Pancreas (tissue), 10 donors: Measurements from ENCODE around the gene COLQ. TPM values are rescaled to one million over a fixed set of nuclear protein-coding genes. Genes with fewer than 3 reads are reported as not detected.

ENCODE experiments used
- ATAC-seq, 4 donors: fragments of 200-7000 bp; cut with Tn5 transposase; one replicate each; pipeline versions ENCODE4 v1.8.0 to v1.9.1; 2020; ENCODE audit warnings: mild to moderate bottlenecking in 4 of 4, moderate library complexity in 4 of 4
- DNase-seq, 6 donors: peaks; one replicate each; pipeline ENCODE4 v3.0.0-alpha.2; 2020
- FAIRE-seq: peaks from 2 replicates; lab custom pipeline; 2012; peaks lifted over from hg19 to GRCh38; lab: Jason Lieb, UNC
- H3K27ac ChIP-seq, 4 donors: fragments of 200-600 bp; sonication (generic); 1 replicate in 3 of 4; 2 replicates in 1 of 4; pipeline versions ENCODE4 v1.5.0 to v1.8.0; 2020
- H3K27me3 ChIP-seq, 4 donors: fragments of 200-600 bp; one replicate each; pipeline ENCODE4 v1.8.0; 2021
- H3K36me3 ChIP-seq, 3 donors: fragments of 200-600 bp; sonication (generic) in 1 of 3; one replicate each; pipeline versions ENCODE4 v1.5.0 to v1.8.0; 2020 to 2021
- H3K4me1 ChIP-seq, 3 donors: fragments of 200-600 bp; one replicate each; pipeline ENCODE4 v1.8.0; 2021
- H3K4me3 ChIP-seq, 4 donors: fragments of 200-600 bp; sonication (generic) in 2 of 4; one replicate each; pipeline versions ENCODE4 v1.5.0 to v1.8.0; 2020 to 2021
- H3K9me3 ChIP-seq, 4 donors: fragments of 200-600 bp; one replicate each; pipeline ENCODE4 v1.8.0; 2021
- WGBS, 2 donors: extraction: QIAGEN DNeasy Blood & Tissue Kit; methylation state at CpG; one replicate each; pipeline ENCODE4 v1.1.7; 2013; 5-methylcytosine and 5-hydroxymethylcytosine counted together
- intact Hi-C, 3 donors: fragments of 100-400 bp; cut with DNase I; formaldehyde crosslinking; loops; one replicate each; pipeline versions ENCODE4 v1.11.1 to v1.14.2; 2022
- polyA plus RNA-seq, 2 donors: library from polyadenylated mRNA; stranded (reverse); fragments of 200-250 nt; gene quantifications; one replicate each; pipeline ENCODE4 v1.2.3, GENCODE V29; 2013
- total RNA-seq, 6 donors: library from RNA; stranded (reverse); fragmentation: NEBNext Ultra II Directional in 4 of 6; extraction: Animal tissue kit (Norgen Biotek cat#: 25700) in 4 of 6; gene quantifications; one replicate each; pipeline versions ENCODE4 v1.2.1 to v1.2.4, GENCODE V29; 2021 to 2023
- TF ChIP-seq, protein P1 (sequence below), 4 donors: fragments of 200-600 bp; sonication (generic) in 3 of 4; IDR thresholded peaks; one replicate each; pipeline versions ENCODE4 v1.5.0 to v1.8.0; 2021; ENCODE audit warnings: antibody characterized with exemption in 4 of 4
- donor health status: healthy with polysubstance abuse.
- donor health status: DM: no; HTN: no; CAD: no; lungs with moderate emphysema.
- donor health status: DM: no; HTN: no; CAD: no.
- donor health status: control.
- donor health status: control.
- donor health status: Bipolar disorder and iron deficiency.
- donor health status: DM: yes; HTN: yes; CAD: no.
- donor health status: DM: no; HTN: no; CAD: no.
- donor health status: DM: no; HTN: no; CAD: no.
- donor health status: DM: yes; HTN: yes; CAD: no.

COLQ gene
- total and polyA plus RNA-seq, 8 donors, result 0.28 to 3.1 (median 0.83) TPM

DNA sequence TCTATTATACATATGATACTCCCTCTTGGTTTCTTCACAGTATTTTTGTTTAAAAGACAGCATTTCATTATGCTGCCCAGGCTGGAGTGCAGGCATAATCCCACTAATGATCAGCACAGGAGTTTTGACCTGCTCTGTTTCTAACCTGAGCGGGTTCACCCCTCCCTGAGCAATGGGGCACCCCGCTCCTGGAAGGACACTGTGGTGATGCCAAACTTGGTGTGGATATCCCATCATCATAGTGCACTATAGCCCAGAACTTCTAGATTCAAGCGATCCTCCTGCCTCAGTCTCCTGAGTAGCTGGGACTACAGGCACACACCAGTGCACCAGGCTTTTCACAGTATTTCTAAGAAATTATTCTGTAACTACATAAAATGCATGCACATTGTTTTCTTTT is 14.9 kb downstream of the COLQ start:
- intact Hi-C loops, result no loop called here
- H3K27ac ChIP-seq, result no peak overlapping the region
- WGBS, 2 donors, result 96 to 98% methylated on average over 3 of the region's 3 CpGs
- ATAC-seq, result no peak
- H3K4me3 ChIP-seq, result no peak overlapping the region
- H3K36me3 ChIP-seq, result no peaks in the 10 kb centered on the region
- no peaks in the 10 kb centered on the region for H3K9me3 ChIP-seq
- peaks cover 0 to 3% (median 0%) of the 10 kb centered on the region in 3 donors for H3K4me1 ChIP-seq
- TF ChIP-seq, protein P1, sequence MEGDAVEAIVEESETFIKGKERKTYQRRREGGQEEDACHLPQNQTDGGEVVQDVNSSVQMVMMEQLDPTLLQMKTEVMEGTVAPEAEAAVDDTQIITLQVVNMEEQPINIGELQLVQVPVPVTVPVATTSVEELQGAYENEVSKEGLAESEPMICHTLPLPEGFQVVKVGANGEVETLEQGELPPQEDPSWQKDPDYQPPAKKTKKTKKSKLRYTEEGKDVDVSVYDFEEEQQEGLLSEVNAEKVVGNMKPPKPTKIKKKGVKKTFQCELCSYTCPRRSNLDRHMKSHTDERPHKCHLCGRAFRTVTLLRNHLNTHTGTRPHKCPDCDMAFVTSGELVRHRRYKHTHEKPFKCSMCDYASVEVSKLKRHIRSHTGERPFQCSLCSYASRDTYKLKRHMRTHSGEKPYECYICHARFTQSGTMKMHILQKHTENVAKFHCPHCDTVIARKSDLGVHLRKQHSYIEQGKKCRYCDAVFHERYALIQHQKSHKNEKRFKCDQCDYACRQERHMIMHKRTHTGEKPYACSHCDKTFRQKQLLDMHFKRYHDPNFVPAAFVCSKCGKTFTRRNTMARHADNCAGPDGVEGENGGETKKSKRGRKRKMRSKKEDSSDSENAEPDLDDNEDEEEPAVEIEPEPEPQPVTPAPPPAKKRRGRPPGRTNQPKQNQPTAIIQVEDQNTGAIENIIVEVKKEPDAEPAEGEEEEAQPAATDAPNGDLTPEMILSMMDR (IDR thresholded peaks at IDR 0.05), result no peak
- FAIRE-seq, result no peak
- DNase-seq, result no peak
- no peaks in the 10 kb centered on the region for H3K27me3 ChIP-seq

- DNase-seq (no peak), FAIRE-seq (no peak), ATAC-seq (no peak)
- 87 to 89% methylated on average over 7 of the region's 7 CpGs for WGBS, 2 donors
- Histone ChIP-seq H3K9me3 (no peaks in the 10 kb centered on the region), H3K27me3 (no peaks in the 10 kb centered on the region), H3K27ac (no peak overlapping the region), H3K4me1 (peaks cover 0 to 3% (median 0%) of the 10 kb centered on the region in 3 donors), H3K4me3 (no peak overlapping the region), H3K36me3 (no peaks in the 10 kb centered on the region)
- TF ChIP-seq, protein P1 (IDR thresholded peaks at IDR 0.05), result no peak
- intact Hi-C loops, result no loop called here
Measured at GRCh38 chr3:15505479-15506165, 15.9 kb downstream of the COLQ start.

- intact Hi-C loops, result no loop called here
- no peak for FAIRE-seq
Measured at GRCh38 chr3:15502616-15503015, 18.9 kb downstream of the COLQ start.

GRCh38 chr3:15501126-15501525 is 20.4 kb downstream of the COLQ start:
- Histone ChIP-seq H3K9me3 (no peaks in the 10 kb centered on the region), H3K27me3 (no peaks in the 10 kb centered on the region), H3K4me1 (no peaks in the 10 kb centered on the region), H3K36me3 (no peaks in the 10 kb centered on the region), H3K4me3 (no peak overlapping the region), H3K27ac (no peak overlapping the region)
- no peak for DNase-seq
- intact Hi-C loops, result no loop called here
- WGBS, 2 donors, result 65 to 72% methylated on average over 4 of the region's 4 CpGs
- ATAC-seq, result no peak
- FAIRE-seq, result no peak
- TF ChIP-seq, protein P1 (IDR thresholded peaks at IDR 0.05), result no peak

More at GRCh38 chr3:15502616-15503015, 18.9 kb downstream of the COLQ start:
- H3K4me3 ChIP-seq, result no peak overlapping the region
- no peaks in the 10 kb centered on the region for H3K36me3 ChIP-seq
- no peaks in the 10 kb centered on the region for H3K27me3 ChIP-seq
- WGBS, 2 donors, result 92 to 95% methylated on average over 8 of the region's 8 CpGs
- no peak overlapping the region for H3K27ac ChIP-seq
- TF ChIP-seq, protein P1 (IDR thresholded peaks at IDR 0.05), result no peak
- no peaks in the 10 kb centered on the region for H3K9me3 ChIP-seq
- DNase-seq (no peak), ATAC-seq (no peak)
- H3K4me1 ChIP-seq, result no peaks in the 10 kb centered on the region

DNA sequence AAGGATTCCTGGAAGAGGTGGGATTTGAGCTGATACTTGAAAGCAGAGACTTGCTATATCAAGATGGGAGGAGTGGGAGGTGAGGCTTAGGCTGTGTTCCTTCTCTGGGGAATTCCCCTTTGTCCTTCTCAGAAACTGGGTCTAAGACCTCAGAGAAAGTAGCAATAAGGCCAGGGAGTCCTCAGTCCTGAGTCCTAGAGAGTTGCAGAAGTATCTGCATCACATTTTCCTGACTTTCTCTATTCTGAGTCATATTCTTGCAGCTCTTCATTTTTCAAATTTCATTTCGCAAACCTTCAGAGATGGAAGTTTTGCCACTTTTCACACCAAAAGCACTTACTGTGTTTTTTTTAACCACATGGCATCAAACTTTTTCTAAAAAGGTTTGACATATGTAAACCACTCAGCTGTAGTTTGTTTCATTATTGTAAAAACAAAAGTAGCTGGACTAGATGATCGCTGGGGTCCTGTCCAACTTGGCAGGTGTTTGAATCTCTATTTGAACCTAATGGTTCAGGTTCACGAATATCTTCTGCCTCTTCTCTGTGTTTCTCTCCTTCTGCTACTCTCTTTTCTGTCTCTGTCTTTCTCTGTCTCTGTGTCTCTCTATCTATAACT is 21.3 kb downstream of the COLQ start:
- no peaks in the 10 kb centered on the region for H3K36me3 ChIP-seq
- no peak overlapping the region for H3K4me3 ChIP-seq
- FAIRE-seq (no peak), DNase-seq (no peak), ATAC-seq (peak in 1 of 4 donors; percentile 45)
- TF ChIP-seq, protein P1 (IDR thresholded peaks at IDR 0.05), result no peak
- no peaks in the 10 kb centered on the region for H3K4me1 ChIP-seq
- H3K27me3 ChIP-seq, result no peaks in the 10 kb centered on the region
- no peak overlapping the region for H3K27ac ChIP-seq
- intact Hi-C loops, result no loop called here
- no peaks in the 10 kb centered on the region for H3K9me3 ChIP-seq
- 72 to 84% methylated on average over 3 of the region's 3 CpGs for WGBS, 2 donors
